ENCODE results near the gene CCNYL1.

Gene CCNYL1

DNA sequence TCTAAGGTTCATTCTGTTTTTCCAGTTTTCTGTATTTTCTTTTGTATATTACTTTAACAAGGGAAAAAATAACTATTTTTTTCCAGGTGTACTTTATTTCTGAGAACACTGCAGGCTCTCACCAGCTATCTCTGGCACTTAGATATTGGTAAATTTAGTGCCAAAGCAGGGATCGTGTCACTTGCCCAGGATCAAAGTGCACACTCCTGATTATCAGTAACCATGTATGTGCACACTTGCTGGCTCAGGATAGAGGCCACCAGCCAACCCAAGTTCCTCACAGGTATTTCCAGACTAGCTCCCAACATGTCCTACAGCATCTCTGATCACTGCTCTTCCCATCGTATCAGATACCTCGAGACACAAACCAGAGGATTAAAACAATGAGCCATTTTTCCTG, 64.0 kb downstream of the CCNYL1 start:
- H3K27me3 Mint-ChIP-seq, result peaks cover 6% of the 10 kb centered on the region
- H3K27ac Mint-ChIP-seq, result no peak overlapping the region
- no peak overlapping the region for H3K4me3 Mint-ChIP-seq
- no peaks in the 10 kb centered on the region for H3K9me3 Mint-ChIP-seq
- no peaks in the 10 kb centered on the region for H3K36me3 Mint-ChIP-seq (ENCODE audit: low read depth)
- H3K4me1 Mint-ChIP-seq (ENCODE audit: low read depth), result peaks cover 5% of the 10 kb centered on the region

DNA sequence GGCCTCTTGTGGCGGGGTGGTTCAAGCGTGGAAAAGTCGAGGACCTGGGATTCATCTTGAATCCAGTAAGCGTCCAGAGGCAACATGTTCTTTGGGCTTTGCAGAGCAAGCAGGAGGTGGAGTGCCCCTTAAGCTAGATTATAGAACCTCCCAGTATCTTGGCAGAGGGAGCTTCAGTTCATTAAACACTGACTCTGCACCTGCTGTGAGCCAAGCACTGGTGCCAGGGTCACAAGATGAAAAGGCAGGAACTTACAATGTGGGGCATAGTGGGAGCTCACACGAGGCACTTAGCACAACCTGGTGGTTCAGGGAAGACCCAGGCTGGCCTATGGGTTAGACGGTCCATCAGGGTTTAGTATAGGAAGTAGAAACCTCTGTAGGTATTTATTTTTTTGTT, 65.7 kb downstream of the CCNYL1 start:
- peaks cover 2% of the 10 kb centered on the region for H3K27me3 Mint-ChIP-seq
- H3K4me3 Mint-ChIP-seq, result no peak overlapping the region
- H3K36me3 Mint-ChIP-seq (ENCODE audit: low read depth), result no peaks in the 10 kb centered on the region
- no peaks in the 10 kb centered on the region for H3K4me1 Mint-ChIP-seq (ENCODE audit: low read depth)
- H3K27ac Mint-ChIP-seq, result no peak overlapping the region
- no peaks in the 10 kb centered on the region for H3K9me3 Mint-ChIP-seq

DNA sequence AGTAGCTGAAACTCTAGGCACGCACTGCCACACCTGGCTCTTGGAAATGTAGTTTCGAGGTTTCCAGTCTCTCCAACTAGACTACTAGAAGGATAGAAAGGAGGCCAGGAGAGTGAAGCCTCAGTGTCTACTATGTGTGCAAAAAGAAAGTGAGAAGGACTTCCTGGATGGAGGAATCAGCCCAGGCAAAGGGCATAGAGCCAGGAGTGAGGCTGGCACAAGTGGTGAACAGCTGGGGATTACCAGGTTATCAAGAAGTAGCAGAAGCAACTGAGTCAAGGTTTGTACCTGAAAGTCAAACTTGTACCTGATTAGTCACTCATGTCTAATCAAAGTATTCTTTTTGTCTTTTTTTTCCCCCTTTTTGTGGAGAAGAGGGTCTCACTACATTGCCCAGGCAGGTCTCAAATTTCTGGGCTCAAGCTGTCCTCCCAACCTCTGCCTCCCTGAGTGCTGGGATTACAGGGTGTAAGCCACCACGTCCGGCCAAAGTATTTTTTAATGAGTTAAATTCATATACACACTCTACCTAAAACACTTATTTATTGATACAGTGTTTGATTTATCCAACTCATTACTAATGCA, 67.0 kb downstream of the CCNYL1 start:
- H3K27me3 Mint-ChIP-seq, result peaks cover 3% of the 10 kb centered on the region
- no peaks in the 10 kb centered on the region for H3K36me3 Mint-ChIP-seq (ENCODE audit: low read depth)
- no peaks in the 10 kb centered on the region for H3K4me1 Mint-ChIP-seq (ENCODE audit: low read depth)
- H3K27ac Mint-ChIP-seq, result no peak overlapping the region
- no peak overlapping the region for H3K4me3 Mint-ChIP-seq
- H3K9me3 Mint-ChIP-seq, result no peaks in the 10 kb centered on the region

DNA sequence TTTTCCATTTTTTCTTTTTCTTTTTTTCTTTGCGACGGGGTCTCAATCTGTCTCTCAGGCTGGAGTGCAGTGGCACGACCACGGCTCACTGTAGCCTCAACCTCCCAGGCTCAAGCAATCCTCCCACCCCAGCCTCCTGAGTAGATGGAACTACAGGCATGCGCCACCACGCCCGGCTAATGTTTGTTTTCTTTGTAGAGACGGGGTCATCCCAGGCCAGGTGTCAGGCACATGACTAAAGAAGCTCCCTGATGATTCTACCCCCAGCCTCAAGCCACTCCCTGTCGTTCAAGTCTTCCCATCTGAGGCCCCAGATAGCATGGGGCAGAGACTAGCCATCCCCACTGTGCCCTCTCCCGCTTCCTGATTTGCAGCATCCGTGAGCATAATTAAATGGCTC, 68.1 kb downstream of the CCNYL1 start:
- H3K9me3 Mint-ChIP-seq, result no peaks in the 10 kb centered on the region
- H3K4me3 Mint-ChIP-seq, result no peak overlapping the region
- no peaks in the 10 kb centered on the region for H3K36me3 Mint-ChIP-seq (ENCODE audit: low read depth)
- peaks cover 3% of the 10 kb centered on the region for H3K27me3 Mint-ChIP-seq
- H3K27ac Mint-ChIP-seq, result no peak overlapping the region
- H3K4me1 Mint-ChIP-seq (ENCODE audit: low read depth), result no peaks in the 10 kb centered on the region

DNA sequence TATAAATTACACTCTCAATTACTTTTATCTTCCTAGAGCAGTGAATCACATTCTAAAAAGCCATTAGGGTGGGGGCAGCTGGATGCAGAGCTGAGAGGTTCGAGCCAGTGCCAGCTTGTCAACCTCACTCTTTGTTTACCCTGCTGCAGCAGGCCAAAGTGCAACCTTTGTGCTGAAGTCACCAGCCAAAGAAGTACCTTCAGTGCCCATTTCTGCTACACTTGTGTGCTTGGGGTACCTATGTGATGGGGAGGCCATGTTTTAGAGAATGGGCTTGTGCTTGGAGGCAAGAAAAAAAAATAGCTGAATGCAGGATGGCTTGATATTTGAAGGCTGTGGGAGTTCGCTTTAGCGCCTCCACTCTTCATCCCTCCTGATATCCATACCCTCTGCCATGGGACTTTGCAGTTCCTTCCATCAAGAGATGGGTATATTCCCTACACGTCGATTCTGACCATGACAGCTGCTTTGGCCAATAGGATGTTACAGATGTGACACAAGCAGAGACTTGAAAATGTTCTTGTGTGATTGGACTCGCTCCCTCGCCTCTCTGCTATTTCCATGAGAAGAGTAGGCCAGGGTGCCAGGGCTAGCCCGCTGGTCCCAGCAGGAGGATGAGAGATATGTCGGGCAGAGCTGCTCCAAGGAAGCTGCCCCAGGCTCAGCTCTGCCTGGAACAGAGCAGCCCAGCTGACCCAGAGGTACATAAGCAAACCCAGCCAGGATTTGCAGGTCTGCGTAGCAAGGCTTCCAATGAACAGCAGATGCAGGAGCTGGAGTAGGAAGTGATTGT, 71.0 kb downstream of the CCNYL1 start:
- H3K4me1 Mint-ChIP-seq (ENCODE audit: low read depth), result no peaks in the 10 kb centered on the region
- H3K9me3 Mint-ChIP-seq, result no peaks in the 10 kb centered on the region
- no peak overlapping the region for H3K27ac Mint-ChIP-seq
- no peaks in the 10 kb centered on the region for H3K36me3 Mint-ChIP-seq (ENCODE audit: low read depth)
- no peak overlapping the region for H3K4me3 Mint-ChIP-seq
- H3K27me3 Mint-ChIP-seq, result peaks cover 3% of the 10 kb centered on the region

DNA sequence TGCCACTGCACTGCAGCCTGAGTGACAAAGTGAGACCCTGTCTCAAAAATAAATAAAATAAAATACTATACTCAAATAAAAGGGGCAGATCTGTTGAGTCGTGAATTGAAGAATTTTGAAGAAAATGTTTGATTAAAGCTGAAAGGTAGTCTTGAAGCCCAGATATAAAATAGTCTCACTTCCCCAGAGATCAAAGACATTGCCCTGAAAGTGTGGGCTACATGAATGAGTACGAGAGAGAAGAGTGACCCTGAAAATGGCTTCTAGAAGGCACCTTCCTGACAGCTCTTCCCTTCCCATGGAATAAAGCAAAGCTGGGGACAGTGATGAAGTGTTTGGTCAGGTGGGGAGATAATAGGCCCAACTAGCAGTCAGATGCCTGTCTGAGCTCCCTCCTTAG, 72.1 kb downstream of the CCNYL1 start:
- peaks cover 3% of the 10 kb centered on the region for H3K27me3 Mint-ChIP-seq
- no peaks in the 10 kb centered on the region for H3K4me1 Mint-ChIP-seq (ENCODE audit: low read depth)
- no peaks in the 10 kb centered on the region for H3K36me3 Mint-ChIP-seq (ENCODE audit: low read depth)
- H3K27ac Mint-ChIP-seq, result no peak overlapping the region
- H3K4me3 Mint-ChIP-seq, result no peak overlapping the region
- no peaks in the 10 kb centered on the region for H3K9me3 Mint-ChIP-seq

DNA sequence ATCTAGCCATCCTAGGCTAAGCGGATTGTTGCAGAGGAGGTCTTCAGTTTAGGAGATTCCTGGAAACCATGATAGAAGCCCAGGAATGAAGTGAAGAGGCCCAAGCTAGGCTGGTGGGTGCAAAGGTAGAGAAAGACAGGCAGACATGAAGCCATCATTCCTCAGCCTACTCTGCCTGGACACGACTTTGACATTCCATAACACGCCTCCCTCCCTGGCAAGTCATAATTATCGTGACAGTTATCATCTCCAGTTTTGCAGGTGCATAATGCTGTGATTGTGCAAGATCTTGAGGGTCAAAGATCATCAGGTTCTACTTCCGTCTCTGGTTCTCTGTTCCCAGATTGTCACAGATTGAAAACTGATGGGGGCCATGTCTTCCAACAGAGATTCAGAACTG, 73.5 kb downstream of the CCNYL1 start:
- Mint-ChIP-seq H3K27me3 (peaks cover 3% of the 10 kb centered on the region), H3K4me3 (no peak overlapping the region), H3K36me3 (ENCODE audit: low read depth) (no peaks in the 10 kb centered on the region), H3K27ac (no peak overlapping the region), H3K4me1 (ENCODE audit: low read depth) (no peaks in the 10 kb centered on the region), H3K9me3 (no peaks in the 10 kb centered on the region)

DNA sequence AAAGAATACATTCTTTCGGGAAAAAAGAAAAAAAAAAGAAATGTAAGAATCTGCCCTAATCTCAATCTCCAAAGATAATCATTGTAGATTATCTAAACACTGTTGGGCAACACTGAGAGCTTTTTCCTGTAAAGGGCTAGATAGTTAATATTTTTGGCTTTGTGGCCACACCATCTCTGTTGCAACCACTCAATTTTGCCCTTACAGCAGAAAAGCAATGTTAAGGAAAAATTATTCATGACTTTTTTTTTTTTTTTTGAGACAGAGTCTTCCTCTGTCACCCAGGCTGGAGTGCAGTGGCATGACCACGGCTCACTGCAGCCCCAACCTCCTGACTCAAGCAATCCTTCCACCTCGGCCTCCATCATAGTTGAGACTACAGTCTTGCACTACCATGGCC, 75.6 kb downstream of the CCNYL1 start:
- H3K36me3 Mint-ChIP-seq (ENCODE audit: low read depth), result no peaks in the 10 kb centered on the region
- H3K27me3 Mint-ChIP-seq, result peaks cover 10% of the 10 kb centered on the region
- no peaks in the 10 kb centered on the region for H3K9me3 Mint-ChIP-seq
- no peak overlapping the region for H3K4me3 Mint-ChIP-seq
- H3K27ac Mint-ChIP-seq, result no peak overlapping the region
- no peaks in the 10 kb centered on the region for H3K4me1 Mint-ChIP-seq (ENCODE audit: low read depth)

DNA sequence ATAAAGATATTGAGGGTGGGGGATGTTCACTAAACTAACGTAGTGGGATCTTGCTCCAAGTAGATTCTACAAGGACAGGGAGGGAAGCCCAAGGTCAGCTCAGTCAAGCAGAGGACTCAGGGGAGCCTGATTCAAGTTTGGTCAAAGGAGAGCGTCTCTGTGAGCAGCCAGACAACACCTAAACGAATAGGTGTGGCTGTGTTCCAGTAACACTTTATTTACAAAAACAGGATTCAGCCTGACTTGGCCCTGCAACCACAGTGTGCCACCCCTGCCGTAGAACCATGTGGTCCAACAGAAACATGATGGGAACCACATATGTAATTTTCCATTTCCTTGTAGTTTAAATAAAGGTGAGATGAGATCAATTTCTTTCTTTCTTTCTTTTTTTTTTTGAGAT, 76.4 kb downstream of the CCNYL1 start:
- H3K4me1 Mint-ChIP-seq (ENCODE audit: low read depth), result no peaks in the 10 kb centered on the region
- H3K4me3 Mint-ChIP-seq, result no peak overlapping the region
- H3K9me3 Mint-ChIP-seq, result no peaks in the 10 kb centered on the region
- H3K36me3 Mint-ChIP-seq (ENCODE audit: low read depth), result no peaks in the 10 kb centered on the region
- H3K27ac Mint-ChIP-seq, result no peak overlapping the region
- peaks cover 8% of the 10 kb centered on the region for H3K27me3 Mint-ChIP-seq

DNA sequence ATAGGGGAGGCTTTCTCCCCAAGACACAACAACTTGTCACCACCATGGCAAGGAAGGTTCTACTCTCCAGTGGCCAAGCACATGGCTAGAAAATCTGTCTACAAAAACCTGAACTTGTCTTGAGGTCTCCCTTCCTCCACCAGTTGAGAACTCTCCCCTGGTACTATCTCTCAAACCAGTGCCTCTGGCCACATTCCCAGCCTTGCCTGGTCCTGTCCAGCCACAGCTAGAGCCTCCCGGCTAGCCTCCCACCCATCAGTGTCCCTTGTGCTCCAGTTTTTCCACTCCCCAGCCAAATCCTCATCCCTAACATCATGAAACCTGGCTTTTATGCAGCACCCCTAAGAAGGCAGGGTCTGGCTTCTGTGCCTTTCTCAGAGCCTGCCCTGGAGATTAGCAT, 79.5 kb downstream of the CCNYL1 start:
- no peaks in the 10 kb centered on the region for H3K36me3 Mint-ChIP-seq (ENCODE audit: low read depth)
- peaks cover 8% of the 10 kb centered on the region for H3K27me3 Mint-ChIP-seq
- H3K27ac Mint-ChIP-seq, result no peak overlapping the region
- H3K4me3 Mint-ChIP-seq, result no peak overlapping the region
- no peaks in the 10 kb centered on the region for H3K4me1 Mint-ChIP-seq (ENCODE audit: low read depth)
- no peaks in the 10 kb centered on the region for H3K9me3 Mint-ChIP-seq

DNA sequence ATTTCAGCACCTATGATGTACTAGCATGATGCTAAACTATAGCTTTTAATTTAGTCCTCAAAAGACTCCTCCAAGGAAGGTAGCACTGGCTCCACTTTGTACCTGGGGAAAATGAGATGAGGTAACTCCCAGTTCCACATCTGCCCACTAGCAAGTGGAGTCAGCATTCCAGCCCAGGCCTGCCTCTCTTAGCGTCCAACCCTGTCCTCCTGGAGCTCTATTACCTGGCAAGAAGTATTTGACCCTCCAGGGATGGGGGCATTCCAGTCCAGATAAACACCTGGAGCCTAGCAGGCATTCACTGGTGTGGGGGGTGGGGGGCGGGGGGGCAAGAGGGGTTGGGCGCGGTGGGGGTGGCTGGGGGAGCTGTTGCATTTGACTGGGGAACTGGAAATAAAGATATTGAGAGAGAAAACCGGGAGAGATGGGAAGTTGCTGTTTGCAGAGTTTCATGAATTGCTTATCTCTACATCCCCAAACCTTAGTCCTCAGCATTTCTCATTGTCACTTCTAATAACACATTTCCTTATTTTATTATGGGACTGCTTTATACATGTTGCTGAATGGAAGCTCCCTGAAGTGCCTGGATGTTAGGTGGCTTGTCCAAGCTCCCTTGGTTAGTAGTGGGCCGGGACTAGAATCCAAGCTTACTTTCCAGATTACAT, 80.3 kb downstream of the CCNYL1 start:
- no peaks in the 10 kb centered on the region for H3K9me3 Mint-ChIP-seq
- peaks cover 8% of the 10 kb centered on the region for H3K27me3 Mint-ChIP-seq
- H3K36me3 Mint-ChIP-seq (ENCODE audit: low read depth), result no peaks in the 10 kb centered on the region
- no peak overlapping the region for H3K4me3 Mint-ChIP-seq
- no peaks in the 10 kb centered on the region for H3K4me1 Mint-ChIP-seq (ENCODE audit: low read depth)
- no peak overlapping the region for H3K27ac Mint-ChIP-seq

DNA sequence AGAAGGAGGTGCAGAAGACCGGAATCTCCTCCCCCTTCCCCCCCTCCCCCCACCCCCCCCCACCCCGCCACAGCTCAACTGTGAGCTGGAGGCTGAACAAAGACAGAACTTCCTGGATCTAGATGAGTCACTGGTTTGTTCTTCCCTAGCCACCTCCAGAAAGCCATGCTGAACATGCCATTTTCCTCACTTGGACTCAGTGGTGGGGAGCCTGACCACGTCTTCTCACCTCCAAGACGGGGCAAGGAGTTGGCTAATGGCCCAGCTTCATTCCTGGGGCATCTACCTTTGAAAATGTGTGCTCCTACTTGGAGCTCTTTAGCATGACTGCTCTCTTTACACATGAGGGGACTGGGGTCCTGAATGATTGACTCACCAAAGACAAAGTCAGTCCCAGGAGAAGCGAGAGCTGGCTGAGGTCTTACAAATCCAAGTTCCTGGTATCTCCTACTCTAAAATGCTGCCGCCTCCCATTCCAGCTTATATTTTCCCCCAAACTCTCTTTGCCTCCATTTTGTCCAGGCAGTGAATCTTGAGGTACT, 80.9 kb downstream of the CCNYL1 start:
- no peaks in the 10 kb centered on the region for H3K36me3 Mint-ChIP-seq (ENCODE audit: low read depth)
- H3K27me3 Mint-ChIP-seq, result peaks cover 8% of the 10 kb centered on the region
- H3K4me3 Mint-ChIP-seq, result no peak overlapping the region
- no peaks in the 10 kb centered on the region for H3K4me1 Mint-ChIP-seq (ENCODE audit: low read depth)
- no peak overlapping the region for H3K27ac Mint-ChIP-seq
- H3K9me3 Mint-ChIP-seq, result no peaks in the 10 kb centered on the region

DNA sequence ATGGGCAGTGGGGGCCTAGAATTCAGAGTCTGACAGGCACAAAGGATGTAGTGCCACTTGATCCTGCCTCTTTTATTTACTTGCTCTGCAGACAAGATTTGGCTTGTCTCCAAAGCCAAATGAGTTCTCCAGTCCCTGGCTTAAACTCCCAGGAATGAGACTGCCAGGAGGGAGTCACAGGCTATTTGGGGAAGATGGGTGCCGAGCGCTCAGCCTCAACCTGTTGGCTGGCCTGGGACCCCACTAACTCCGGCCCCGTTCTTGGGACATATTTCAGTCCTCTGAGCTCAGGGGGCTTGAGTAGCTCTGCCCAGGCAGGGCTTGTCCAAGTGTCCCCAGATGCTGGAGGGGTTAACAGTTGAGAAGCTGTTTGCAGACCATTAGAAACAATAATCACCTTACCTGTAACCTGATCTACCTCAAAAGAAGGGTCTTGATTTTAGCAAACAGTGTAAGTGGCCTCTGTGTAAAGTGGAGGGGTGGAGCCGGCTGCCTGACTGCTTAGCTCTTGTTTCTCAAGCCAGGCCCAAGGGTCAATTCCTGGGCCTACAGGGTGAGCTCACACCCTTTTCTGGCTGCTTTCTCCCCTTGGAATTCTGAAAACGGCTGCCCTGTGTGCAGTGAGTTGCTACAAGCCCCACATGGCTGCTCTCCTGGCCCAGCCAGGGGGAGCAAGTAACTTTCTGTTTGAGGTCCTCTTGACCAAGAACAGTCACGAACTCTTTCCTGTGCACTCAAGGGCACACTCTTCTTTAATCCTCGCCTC, 85.3 kb downstream of the CCNYL1 start:
- Mint-ChIP-seq H3K4me3 (no peak overlapping the region), H3K9me3 (no peaks in the 10 kb centered on the region), H3K27me3 (no peaks in the 10 kb centered on the region), H3K27ac (no peak overlapping the region), H3K36me3 (ENCODE audit: low read depth) (no peaks in the 10 kb centered on the region), H3K4me1 (ENCODE audit: low read depth) (no peaks in the 10 kb centered on the region)

DNA sequence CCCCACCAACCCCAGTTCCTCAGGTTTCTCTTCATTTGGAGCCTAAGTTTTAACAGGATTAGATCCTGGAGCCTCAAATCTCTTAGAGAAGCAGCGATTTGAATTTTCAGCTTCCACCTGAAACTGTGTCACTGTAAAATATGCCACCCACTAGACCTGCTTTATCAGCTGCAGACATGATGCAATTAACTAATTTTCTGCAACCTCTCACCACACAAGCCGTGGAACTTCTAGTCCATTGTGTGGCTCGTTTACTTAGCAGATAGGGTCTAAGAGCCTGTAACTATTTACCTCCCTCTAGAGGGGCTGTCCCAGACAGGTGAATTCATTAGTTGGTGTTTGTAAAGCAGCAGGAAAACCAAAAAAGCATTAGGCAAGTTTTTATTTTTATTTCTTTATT, 89.8 kb downstream of the CCNYL1 start:
- Mint-ChIP-seq H3K36me3 (ENCODE audit: low read depth) (no peaks in the 10 kb centered on the region), H3K9me3 (no peaks in the 10 kb centered on the region), H3K27me3 (no peaks in the 10 kb centered on the region), H3K27ac (no peak overlapping the region), H3K4me3 (no peak overlapping the region), H3K4me1 (ENCODE audit: low read depth) (no peaks in the 10 kb centered on the region)

DNA sequence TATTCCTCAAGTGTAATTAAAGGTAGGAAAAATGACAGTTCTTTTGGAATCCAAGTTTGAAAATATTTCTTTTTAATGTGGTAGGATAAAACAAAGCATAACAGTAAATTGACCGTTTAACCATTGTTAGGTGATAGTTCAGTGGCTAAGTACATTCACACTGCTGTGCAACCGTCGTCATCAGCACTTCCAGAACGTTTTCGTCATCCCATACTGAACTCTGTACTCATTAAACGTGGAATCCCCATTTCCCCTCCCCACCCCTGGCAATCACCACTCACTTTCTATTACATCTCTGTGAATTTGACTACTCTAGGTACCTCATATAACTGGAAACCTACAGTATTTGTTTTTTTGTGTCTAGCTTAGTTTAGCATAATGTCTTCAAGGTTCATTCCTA, 91.2 kb downstream of the CCNYL1 start:
- Mint-ChIP-seq H3K27ac (no peak overlapping the region), H3K36me3 (ENCODE audit: low read depth) (no peaks in the 10 kb centered on the region), H3K27me3 (no peaks in the 10 kb centered on the region), H3K4me3 (no peak overlapping the region), H3K4me1 (ENCODE audit: low read depth) (peaks cover 4% of the 10 kb centered on the region), H3K9me3 (no peaks in the 10 kb centered on the region)

Data from stimulated activated naive CD8-positive, alpha-beta T cell treated with anti-CD3 and anti-CD28 coated beads, Interleukin-15, Interleukin-2, amounts not matched to agents 100 ng/mL and 50 ng/mL, for 24 hours (primary cell).